SU-DHL-6 (cell line): ENCODE measurements around the gene LRRC10B.

Experiments
- CTCF ChIP-seq: fragments of 200-600 bp; sonication (generic); IDR thresholded peaks from one replicate; pipeline ENCODE4 v1.5.1; 2017; ENCODE audit warnings: antibody characterized with exemption, mild to moderate bottlenecking, low read length, moderate library complexity; ENCODE audit not compliant: insufficient read depth, poor library complexity, severe bottlenecking
- EZH2phosphoT487 ChIP-seq: fragments of 200-600 bp; sonication (generic), shearing (Covaris generic); conservative IDR thresholded peaks from 2 replicates; pipeline ENCODE4 v1.6.1; 2018; ENCODE audit warnings: mild to moderate bottlenecking, antibody characterized with exemption, low read length, moderate library complexity, mixed read lengths

- no peak for TF ChIP-seq CTCF
- TF ChIP-seq EZH2phosphoT487, result no peak
Measured at GRCh38 chr11:61529537-61530225, 21.1 kb downstream of the LRRC10B start.
